Thyroid gland (tissue), 4 donors: ENCODE data around the gene SORCS2. TPM values are rescaled to one million over a fixed set of nuclear protein-coding genes. Genes with fewer than 3 reads are reported as not detected.

Experiments used
- DNase-seq, 2 donors: peaks; one replicate each; pipeline ENCODE4 v3.0.0-alpha.2; 2019
- H3K27ac ChIP-seq, 3 donors: fragments of 200-600 bp; sonication (generic); 1 replicate in 2 of 3; 2 replicates in 1 of 3; pipeline ENCODE4 v1.5.1; 2016 to 2019; ENCODE audit warnings: mild to moderate bottlenecking in 1 of 3, moderate library complexity in 1 of 3
- H3K27me3 ChIP-seq: fragments of 200-600 bp; sonication (generic); one replicate; pipeline ENCODE4 v1.5.1; 2019
- H3K36me3 ChIP-seq, 2 donors: fragments of 200-600 bp; sonication (generic); one replicate each; pipeline ENCODE4 v1.5.1; 2016 to 2019
- H3K4me1 ChIP-seq, 2 donors: fragments of 200-600 bp; sonication (generic); one replicate each; pipeline ENCODE4 v1.5.1; 2017 to 2019
- H3K4me3 ChIP-seq, 3 donors: fragments of 200-600 bp; sonication (generic); replicated peaks in 1 of 3; 1 replicate in 2 of 3; 2 replicates in 1 of 3; pipeline ENCODE4 v1.5.1; 2016; ENCODE audit warnings: mild to moderate bottlenecking in 1 of 3
- H3K9me3 ChIP-seq: fragments of 200-600 bp; sonication (generic); one replicate; pipeline ENCODE4 v1.5.1; 2017
- POLR2A ChIP-seq, 2 donors: fragments of 450-650 bp; IDR thresholded peaks; one replicate each; pipeline ENCODE4 v1.6.1; 2017; ENCODE audit warnings: antibody characterized with exemption in 2 of 2, mild to moderate bottlenecking in 2 of 2, moderate library complexity in 1 of 2
- WGBS, 2 donors: methylation state at CpG; one replicate each; pipeline ENCODE4 v1.1.5; 2017; 5-methylcytosine and 5-hydroxymethylcytosine counted together
- intact Hi-C: fragments of 100-400 bp; cut with DNase I; formaldehyde crosslinking; loops from one replicate; pipeline ENCODE4 v1.15.1; 2023
- total RNA-seq, 4 donors: library from RNA; depleted of rRNA; stranded (reverse); fragments of >200 nt; gene quantifications; one replicate each; pipeline ENCODE4 v1.2.3, GENCODE V29; 2016
- TF ChIP-seq, protein P1 (sequence below), 6 experiments: fragments of 200-600 bp in 3 of 6; fragments of 450-650 bp in 3 of 6; sonication (generic) in 3 of 6; IDR thresholded peaks; one replicate each; pipeline ENCODE4 v1.5.1; 2016 to 2019; ENCODE audit warnings: antibody characterized with exemption in 6 of 6, mild to moderate bottlenecking in 2 of 6, inconsistent platforms in 1 of 6, moderate library complexity in 1 of 6

Gene SORCS2
- total RNA-seq, 4 donors from 2014 or later, result 1.7 to 13.6 (median 3.6) TPM

DNA sequence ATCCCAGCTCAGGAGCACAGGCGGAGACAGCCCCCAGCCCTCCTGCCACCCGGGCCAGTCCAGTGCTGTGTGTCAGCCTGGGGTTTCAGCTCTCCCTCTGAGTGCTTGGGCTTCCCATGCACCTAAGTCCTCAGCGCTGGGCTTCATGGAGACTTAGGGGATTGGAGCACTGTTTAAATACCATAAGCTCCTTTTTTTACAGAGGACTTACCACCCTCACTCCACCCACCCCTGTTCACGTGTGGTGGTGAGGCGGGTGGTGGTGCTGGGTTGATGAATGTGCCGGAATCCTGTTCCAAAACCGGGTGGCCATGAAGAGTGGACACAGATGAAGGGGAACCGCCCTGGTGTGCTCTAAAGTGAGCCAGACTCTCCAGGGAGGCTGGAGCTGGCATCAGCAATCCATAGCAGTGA lies 175.5 kb downstream of the SORCS2 start:
- no peak overlapping the region for H3K4me3 ChIP-seq
- DNase-seq, result no peak
- H3K4me1 ChIP-seq, result peaks cover 28 to 45% of the 10 kb centered on the region in 2 donors
- no peaks in the 10 kb centered on the region for H3K36me3 ChIP-seq
- no peaks in the 10 kb centered on the region for H3K9me3 ChIP-seq
- no peaks in the 10 kb centered on the region for H3K27me3 ChIP-seq
- no peak overlapping the region for H3K27ac ChIP-seq
- TF ChIP-seq POLR2A (IDR thresholded peaks at IDR 0.05), result no peak
- TF ChIP-seq, protein P1, sequence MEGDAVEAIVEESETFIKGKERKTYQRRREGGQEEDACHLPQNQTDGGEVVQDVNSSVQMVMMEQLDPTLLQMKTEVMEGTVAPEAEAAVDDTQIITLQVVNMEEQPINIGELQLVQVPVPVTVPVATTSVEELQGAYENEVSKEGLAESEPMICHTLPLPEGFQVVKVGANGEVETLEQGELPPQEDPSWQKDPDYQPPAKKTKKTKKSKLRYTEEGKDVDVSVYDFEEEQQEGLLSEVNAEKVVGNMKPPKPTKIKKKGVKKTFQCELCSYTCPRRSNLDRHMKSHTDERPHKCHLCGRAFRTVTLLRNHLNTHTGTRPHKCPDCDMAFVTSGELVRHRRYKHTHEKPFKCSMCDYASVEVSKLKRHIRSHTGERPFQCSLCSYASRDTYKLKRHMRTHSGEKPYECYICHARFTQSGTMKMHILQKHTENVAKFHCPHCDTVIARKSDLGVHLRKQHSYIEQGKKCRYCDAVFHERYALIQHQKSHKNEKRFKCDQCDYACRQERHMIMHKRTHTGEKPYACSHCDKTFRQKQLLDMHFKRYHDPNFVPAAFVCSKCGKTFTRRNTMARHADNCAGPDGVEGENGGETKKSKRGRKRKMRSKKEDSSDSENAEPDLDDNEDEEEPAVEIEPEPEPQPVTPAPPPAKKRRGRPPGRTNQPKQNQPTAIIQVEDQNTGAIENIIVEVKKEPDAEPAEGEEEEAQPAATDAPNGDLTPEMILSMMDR (IDR thresholded peaks at IDR 0.05), result no peak
- intact Hi-C loops, result no loop called here
- WGBS, 2 donors, result 54 to 64% methylated on average over 8 of the region's 8 CpGs

DNA sequence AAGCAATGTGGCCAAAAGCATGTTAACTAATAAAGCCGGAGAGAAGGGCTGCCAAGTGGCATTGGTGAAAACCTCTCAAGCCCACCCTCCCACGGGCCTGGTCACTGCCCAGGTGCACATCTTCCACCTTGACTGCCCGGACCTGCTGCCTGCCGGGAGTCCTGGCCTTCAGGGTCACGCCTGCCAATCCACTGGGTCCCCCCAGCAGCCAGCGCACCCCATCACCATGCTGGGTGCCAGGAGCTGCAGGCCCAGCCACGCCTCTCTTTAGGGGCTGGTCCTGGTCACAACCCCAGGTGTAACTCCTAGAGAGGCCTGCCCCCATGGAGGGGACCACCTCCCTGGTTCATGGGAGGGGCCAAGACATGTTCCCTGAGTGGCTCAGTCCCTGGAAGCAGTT lies 176.0 kb downstream of the SORCS2 start:
- WGBS, 2 donors, result 76 to 80% methylated on average over 2 to 7 of the region's 7 CpGs
- Histone ChIP-seq H3K27ac (no peak overlapping the region), H3K9me3 (no peaks in the 10 kb centered on the region), H3K4me3 (no peak overlapping the region), H3K27me3 (no peaks in the 10 kb centered on the region), H3K36me3 (no peaks in the 10 kb centered on the region), H3K4me1 (peaks cover 28 to 45% of the 10 kb centered on the region in 2 donors)
- intact Hi-C loops, result no loop called here
- DNase-seq, result no peak
- TF ChIP-seq, protein P1 (IDR thresholded peaks at IDR 0.05), result no peak
- no peak for TF ChIP-seq POLR2A (IDR thresholded peaks at IDR 0.05)

DNA sequence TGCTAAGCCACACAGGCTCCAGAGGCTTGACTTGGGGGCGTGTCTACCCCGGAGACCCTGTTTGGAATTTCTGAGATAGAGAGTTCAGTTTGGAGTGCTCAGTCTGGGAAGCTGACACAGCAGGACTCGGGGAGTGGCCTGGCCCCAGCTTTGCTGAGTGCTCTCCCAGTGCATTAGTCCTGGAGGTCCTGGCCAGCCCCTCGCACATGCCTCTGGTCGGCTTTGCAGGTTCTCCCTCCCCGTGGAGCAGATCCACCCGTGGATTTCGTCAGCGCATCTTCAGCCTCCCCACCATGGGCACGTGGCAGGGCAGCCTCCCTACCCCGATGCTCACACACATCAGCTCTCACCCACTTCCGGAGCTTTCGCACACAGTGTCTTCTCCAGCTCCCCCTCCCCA lies 177.2 kb downstream of the SORCS2 start:
- Histone ChIP-seq H3K36me3 (no peaks in the 10 kb centered on the region), H3K4me3 (no peak overlapping the region), H3K9me3 (no peaks in the 10 kb centered on the region), H3K27ac (no peak overlapping the region), H3K4me1 (peaks cover 24 to 42% of the 10 kb centered on the region in 2 donors), H3K27me3 (no peaks in the 10 kb centered on the region)
- TF ChIP-seq, protein P1 (IDR thresholded peaks at IDR 0.05), result no peak
- no peak for TF ChIP-seq POLR2A (IDR thresholded peaks at IDR 0.05)
- no peak for DNase-seq
- intact Hi-C loops, result no loop called here
- WGBS, 2 donors, result 81 to 85% methylated on average over 12 to 13 of the region's 13 CpGs

DNA sequence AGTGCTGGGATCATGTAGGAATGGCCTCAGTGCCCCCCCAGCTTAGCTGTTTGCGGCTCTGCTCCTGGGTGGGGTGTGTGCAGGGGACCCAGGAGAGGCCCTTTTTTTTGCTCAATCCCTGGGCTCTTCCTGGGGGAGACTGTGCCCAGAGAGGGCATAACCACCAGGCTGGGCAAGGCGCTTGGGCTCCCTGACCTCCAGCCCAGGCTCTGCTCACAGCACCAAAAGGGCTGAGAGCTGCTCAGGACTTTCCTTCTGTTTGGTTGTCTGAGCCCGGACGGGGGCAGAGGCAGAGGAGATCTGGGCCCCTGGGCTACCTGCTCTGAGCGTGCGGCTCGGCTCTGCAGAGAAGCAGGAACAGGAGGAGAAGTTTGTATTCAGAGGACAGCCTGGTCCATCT lies 177.7 kb downstream of the SORCS2 start:
- Histone ChIP-seq H3K4me1 (peaks cover 20 to 37% of the 10 kb centered on the region in 2 donors), H3K27ac (no peak overlapping the region), H3K36me3 (no peaks in the 10 kb centered on the region), H3K27me3 (no peaks in the 10 kb centered on the region), H3K9me3 (no peaks in the 10 kb centered on the region), H3K4me3 (no peak overlapping the region)
- intact Hi-C loops, result no loop called here
- DNase-seq, result no peak
- WGBS, 2 donors, result 96 to 98% methylated on average over 5 of the region's 7 CpGs
- TF ChIP-seq POLR2A (IDR thresholded peaks at IDR 0.05), result no peak
- TF ChIP-seq, protein P1 (IDR thresholded peaks at IDR 0.05), result no peak

DNA sequence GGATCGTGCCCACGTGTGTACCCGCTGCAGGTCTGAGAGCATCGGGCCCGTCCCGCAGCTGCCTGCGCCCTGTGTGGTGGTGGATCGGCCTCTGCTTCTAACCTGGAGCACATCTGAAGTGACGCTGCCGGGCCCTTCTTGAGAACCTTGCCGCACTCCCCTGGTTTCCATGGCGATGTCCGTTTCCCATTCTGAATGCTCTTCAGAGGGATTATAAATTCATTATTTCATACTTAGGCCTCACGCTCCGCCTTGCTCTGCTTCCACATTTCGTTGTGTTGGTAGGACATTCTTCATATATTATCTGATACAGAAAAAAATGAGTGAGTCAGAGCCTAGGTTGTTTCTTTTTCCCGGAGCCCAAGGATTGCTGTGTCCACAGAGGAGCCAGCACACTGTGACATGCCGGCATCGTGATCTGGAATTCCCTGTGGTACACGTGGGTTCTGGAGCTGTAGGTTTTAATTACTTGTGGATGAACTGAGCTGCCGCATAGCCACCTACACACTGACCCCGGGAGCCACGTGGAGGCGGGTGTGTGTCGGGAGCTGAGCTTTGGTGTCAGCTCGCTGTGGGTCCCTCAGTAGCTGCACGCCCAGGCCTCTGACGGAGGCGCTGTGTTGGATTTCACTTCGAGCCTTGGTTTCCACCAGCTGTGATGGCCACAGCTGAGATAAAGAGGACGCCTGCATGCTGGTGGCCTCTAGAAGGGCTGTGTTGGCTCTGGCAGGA lies 179.0 kb downstream of the SORCS2 start:
- Histone ChIP-seq H3K4me3 (no peak overlapping the region), H3K27ac (no peak overlapping the region), H3K9me3 (no peaks in the 10 kb centered on the region), H3K36me3 (no peaks in the 10 kb centered on the region), H3K27me3 (no peaks in the 10 kb centered on the region), H3K4me1 (peaks cover 11 to 23% of the 10 kb centered on the region in 2 donors)
- intact Hi-C loops, result no loop called here
- 84 to 87% methylated on average over 22 to 31 of the region's 31 CpGs for WGBS, 2 donors
- TF ChIP-seq POLR2A (IDR thresholded peaks at IDR 0.05), result no peak
- TF ChIP-seq, protein P1 (IDR thresholded peaks at IDR 0.05), result no peak
- no peak for DNase-seq
